HG02798 (cell line): ENCODE results near the gene ALDH4A1.
"Not testable (repeated sequence)": the region's sequence is repeated elsewhere in the genome, so short reads cannot be mapped to it uniquely, and the experiment has no call there.

Experiments used
- ATAC-seq: cut with Tn5 transposase; IDR thresholded peaks from one replicate; pipeline ENCODE4 v1.9.1; 2021; ENCODE audit warnings: mild to moderate bottlenecking; ENCODE audit not compliant: unreplicated experiment, poor library complexity

The ALDH4A1 gene

DNA sequence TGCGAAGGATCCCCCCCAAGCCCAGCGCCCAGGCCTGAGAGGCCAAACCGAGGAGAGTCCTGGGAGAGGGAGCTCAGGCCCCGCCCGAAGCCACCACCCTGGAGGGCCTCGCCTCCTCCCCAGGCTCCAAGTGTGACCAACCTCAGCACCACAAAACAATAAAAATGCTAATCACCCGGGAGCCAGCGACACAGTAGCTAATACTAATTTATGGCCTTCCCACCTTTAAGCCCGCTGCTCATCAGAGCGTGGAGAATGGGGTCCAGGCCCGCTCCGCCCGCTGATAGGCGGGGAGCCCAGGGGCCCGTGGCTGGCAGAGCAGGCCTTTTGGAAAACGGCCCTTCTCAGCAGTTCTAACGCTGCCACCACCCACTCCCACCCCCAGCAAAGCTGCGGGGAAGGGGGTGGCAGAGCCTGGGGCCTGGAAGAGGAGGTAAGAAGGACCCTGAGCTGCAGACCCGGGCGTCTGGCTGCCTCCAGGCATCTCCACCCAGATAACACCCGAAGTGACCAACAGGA is 22.5 kb downstream of the ALDH4A1 start:
- no peak for ATAC-seq

DNA sequence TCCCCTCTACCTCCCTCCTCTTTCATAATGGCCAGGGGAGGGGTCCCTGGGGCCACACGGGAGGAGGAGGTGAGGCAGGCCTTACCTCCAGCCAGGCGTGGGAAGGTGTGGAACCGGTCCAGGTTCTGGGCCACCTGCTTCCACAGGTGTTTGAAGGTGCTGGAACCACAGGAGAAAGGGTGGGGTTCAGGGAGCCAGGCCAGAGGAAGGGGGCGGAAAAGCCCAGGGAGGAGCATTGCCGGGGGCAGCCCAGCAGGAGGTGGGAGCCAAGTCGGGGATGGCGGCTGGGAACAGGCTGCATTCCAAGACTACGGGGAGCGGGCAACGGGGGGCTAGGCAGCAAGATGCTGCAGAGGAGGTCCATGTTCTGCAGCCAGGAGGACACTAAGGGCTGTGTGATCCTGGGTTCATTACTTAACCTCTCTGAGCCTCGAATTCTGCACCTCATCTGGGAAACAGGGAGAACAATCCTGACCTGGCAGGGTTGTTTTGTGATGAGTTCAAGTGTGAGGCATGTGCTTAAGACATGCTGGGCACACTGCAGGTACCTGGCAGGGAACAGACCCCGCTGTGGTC is 23.1 kb downstream of the ALDH4A1 start:
- no peak for ATAC-seq

DNA sequence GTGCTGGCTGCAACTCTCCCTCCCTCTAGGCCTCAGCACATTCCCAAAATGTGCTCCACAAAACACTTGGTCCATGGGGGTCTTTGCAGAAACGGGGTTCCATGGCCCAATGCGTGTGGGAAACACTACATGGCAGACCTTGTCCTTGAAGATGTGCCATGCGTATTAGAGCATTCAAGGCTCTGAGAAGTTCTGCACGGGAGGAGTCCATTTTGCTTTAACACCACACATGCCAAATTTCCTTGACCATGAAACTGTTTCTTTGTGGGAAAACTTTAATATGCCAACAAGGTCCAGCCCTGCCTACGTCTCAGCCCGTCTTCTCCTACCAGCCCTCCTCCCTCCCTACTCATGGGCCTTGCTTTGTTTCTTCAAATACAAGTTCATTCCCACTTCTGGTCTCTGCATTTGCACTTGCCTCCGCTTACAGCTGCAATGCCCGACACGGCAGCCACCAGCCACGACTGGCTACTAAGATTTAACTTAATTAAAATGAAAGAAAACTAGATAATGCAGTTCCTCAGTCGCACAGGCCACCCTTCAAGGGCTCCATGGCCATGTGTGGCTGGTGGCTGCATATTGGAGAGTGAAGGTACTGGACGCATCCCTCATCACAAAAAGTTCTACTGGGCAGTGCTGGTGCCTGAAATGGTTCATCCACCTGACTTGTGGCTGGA is 23.7 kb downstream of the ALDH4A1 start:
- ATAC-seq, result no peak

DNA sequence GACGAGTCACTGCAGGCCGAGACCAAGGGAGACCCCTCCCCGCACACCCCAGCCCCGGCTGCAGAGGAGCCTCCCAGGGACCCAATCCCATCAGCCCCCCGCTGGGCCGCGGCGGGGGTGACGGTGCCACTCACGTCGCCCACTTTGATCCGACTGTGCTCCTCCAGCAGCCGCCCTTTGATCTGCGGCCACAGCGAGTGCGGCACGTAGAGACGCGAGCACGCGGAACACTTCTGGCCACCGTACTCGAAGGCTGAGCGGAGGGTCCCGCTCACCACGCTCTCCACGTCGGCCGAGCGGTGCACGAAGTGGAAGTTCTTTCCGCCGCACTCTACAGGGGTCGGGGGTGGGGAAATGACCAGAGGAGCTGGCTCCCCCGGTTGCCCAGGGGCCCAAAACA is 25.1 kb downstream of the ALDH4A1 start:
- ATAC-seq, result no peak

GRCh38 chr1:18876210-18876609 is 26.1 kb downstream of the ALDH4A1 start:
- ATAC-seq, result no peak

DNA sequence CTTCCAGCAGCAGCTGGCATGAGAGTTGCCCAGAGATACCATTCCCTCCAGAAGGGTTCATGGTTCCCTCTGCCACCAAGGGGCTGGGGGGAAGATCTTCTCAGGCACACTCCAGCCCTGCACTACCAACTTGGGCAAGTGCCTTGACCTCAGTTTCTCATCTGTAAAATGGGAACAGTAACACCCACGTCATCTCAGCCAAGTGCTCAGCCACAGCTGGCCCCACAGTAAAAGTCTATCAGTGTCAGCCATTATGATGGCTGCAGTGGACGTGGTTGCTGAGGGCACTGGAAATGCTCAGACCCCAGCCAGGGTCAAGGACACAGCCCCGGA is 26.6 kb downstream of the ALDH4A1 start:
- ATAC-seq, result no peak

DNA sequence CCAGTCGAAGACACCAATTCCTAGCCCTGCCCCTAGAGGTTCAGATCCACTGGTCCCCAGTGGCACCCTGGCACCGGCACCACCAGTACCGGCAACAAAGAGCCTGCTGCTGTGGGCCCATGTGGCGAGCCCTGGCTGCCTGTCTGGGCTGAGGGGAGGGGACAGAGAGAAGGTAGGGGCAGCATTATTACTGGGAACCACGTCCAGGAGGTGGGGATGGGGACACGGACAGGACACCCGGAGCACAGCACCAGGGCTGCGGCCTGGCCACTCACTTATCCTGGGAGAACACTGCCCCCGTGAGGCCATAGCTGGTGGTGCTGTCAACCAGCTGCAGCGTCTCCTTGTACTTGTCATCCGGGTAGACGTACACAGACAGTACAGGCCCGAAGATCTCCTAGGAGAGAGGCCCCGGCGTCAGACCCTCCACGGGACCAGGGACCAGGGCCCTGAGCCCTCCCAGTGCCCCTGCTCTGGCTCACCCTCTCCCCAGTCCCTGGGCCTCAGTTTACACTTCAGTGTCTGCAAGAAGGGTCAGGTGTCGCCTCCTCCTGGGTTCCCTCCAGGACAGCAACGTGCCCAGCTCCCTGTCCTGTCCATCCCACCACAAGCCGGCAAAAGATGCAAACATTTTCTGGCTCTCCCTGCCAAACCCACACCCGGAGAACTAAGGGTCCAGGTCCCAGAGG is 27.1 kb downstream of the ALDH4A1 start:
- ATAC-seq, result no peak

- no peak for ATAC-seq
Measured at GRCh38 chr1:18874600-18874999, 27.8 kb downstream of the ALDH4A1 start.

- no peak for ATAC-seq
Measured at GRCh38 chr1:18874036-18874435, 28.3 kb downstream of the ALDH4A1 start.

- no peak for ATAC-seq
Measured at GRCh38 chr1:18872071-18872611, 30.2 kb downstream of the ALDH4A1 start.

GRCh38 chr1:18871401-18872070 is 30.8 kb downstream of the ALDH4A1 start:
- ATAC-seq, result no peak

DNA sequence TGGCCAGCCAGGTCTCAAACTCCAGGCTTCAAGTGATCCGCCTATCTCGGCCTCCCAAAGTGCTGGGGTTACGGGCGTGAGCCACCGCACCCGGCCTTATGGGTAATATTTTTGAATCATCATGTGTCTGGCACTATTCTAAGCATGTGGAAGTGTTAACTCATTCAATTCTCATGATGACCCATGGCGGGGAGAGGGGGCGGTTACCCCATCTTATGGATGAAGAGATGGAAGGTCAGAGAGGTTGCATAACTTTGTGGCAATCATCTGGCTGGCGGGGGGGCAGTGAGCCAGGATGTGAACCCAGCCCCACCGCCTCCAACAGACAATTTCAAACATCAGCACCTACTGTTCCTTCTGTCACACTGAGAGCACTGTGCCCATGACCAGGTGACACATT is 31.4 kb downstream of the ALDH4A1 start:
- ATAC-seq, result no peak

- ATAC-seq, result not testable (repeated sequence)
Measured at GRCh38 chr1:18870595-18870865, 31.8 kb downstream of the ALDH4A1 start.

DNA sequence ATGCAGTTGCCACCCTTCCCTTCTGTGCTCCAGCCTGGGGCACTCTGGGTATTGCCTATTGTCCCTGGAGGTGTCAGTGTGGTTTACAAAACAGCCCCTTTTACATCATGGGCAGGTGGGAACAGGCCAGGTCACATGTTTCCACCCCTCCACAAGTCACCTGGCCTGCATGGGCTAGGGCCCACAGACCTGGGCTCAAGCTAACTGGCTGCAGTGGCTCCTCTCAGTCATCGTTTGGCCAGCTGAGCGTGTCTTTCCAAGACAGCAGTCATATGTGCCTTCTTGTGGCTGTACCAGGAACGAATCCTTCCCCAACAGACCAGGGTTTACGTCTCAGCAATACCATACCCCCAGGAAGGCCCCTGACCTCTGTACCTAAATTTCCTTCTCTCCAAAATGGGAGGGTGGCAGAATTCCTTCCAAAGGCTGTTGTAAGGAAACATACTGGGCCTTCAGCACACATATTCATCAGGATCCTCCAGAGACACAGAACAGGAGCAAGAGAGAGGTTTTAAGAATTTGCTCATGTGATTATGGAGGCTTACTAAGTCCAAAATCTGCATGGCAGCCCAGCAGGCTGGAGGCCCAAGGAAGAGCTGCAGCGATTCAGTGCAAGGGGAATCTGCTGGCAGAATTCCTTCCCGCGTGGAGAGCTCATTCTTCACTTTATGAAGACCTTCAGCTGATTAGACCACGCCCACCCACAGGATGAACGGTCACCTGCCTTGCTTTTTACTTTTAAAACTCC is 32.3 kb downstream of the ALDH4A1 start:
- ATAC-seq, result no peak

DNA sequence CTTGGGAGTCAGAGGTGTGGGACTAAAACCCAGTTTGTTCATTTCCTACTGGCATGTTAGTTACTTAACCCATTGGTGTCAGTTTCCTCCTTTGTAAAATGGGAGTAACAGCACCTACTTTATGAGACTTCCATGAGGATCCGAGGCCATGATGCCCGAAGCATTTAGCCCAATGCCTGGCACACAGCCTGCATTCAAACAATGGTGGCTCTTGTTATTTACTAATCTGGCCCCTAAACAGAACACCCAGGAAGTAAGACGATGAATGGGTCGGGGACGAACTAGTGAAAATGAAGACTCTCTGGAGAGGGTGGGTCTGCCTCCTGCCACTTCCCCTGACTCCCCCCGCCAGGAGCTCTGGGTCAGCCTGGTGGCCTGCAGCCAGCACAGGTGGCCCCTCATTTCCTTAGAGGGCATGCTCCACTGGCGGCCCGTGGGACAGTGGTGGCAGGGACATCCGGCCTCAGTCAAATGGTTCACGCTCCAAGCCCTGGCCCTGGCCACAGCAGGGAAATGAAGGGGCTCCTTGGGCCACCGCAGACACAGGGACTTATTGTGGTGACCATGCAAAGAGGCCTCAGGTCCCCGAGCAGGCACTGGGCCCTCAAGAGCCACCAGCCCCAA is 33.4 kb downstream of the ALDH4A1 start:
- no peak for ATAC-seq

DNA sequence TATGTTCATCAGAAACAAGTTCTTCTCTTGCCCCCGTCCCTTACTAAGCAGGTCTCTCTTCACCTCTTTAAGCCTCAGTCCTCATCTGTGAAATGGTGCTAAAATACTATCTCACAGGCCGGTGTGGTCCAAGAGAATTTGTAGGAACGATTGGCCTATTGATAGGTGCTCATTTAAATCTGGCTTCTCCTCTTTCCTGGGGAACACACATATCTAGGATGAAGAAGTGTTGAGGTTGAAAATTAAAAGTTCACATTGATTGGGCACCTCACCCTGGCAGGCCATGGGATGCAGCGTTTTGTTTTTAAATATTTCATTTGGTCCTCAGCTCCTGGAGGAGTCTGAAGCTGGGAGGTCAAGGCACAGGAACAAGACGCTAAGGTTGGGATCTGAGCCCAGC is 34.0 kb downstream of the ALDH4A1 start:
- ATAC-seq, result no peak

DNA sequence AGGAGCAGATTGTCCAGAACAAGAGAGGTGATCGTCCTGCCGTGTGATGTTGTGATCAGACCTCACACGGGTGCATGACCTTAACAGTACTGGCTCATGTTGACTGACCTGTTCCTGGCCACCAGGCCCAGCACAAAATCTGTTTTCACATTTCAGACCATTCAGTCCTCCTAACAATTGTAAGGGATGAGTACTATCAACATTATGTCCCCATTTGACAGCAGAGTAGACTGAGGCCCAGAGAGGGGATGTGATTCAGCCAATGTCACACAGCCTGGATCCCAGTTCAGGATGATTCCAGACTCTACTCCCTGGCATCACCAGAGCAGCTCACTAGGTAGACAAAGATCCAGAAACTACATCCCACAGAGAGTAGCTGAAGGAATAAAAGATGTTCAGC is 35.5 kb downstream of the ALDH4A1 start:
- ATAC-seq, result no peak

DNA sequence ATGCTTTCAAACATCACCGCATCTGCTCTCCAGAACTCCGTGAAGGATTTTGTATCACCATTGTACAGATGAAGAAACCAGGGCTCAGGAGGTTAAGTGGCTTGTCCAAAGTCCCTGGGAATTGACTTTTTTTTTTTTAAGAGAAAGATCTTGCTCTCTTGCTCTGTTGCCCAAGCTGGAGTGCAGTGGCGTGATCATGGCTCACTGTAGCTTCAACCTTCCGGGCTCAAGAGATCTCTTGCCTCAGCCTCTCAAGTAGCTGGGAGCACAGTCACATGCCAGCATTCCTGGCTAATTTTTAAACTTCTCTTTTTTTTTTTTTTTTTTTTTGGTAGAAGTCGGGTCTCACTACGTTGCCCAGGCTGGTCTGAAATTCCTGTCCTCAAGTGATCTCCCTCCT is 36.0 kb downstream of the ALDH4A1 start:
- no peak for ATAC-seq

- ATAC-seq, result no peak
Measured at GRCh38 chr1:18865176-18865575, 37.2 kb downstream of the ALDH4A1 start.

DNA sequence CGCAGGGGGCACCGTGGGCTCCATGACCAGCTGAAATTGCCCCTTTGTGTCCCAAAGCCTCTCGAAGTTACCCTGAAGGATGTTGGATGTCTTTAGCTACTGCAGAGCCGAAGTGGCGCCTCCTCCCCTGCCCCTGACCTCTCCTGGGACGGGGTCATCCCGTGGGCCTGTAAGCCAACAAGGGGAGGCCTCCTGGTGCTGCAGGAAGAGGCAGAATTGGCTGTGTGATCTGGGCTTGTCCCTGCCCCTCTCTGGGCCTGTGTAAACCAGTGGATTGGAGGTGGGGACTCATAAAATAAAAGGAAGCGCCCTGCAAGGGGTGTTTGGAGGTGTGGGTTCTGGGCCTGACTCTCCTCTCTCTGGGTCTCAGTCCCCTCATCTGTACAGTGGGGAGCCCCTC is 40.8 kb downstream of the ALDH4A1 start:
- no peak for ATAC-seq
